Sciatic nerve (tissue), 2 donors: ENCODE results near the gene YRDC. TPM values are rescaled to one million over a fixed set of nuclear protein-coding genes. Genes with fewer than 3 reads are reported as not detected.
"Not testable (repeated sequence)": the region's sequence is repeated elsewhere in the genome, so short reads cannot be mapped to it uniquely, and the experiment has no call there.

ENCODE experiments used
- ATAC-seq: fragments of 200-7000 bp; cut with Tn5 transposase; one replicate; pipeline ENCODE4 v1.9.1; 2020; ENCODE audit warnings: mild to moderate bottlenecking, moderate library complexity
- DNase-seq: peaks from one replicate; pipeline ENCODE4 v3.0.0-alpha.2; 2020; ENCODE audit warnings: low spot score
- intact Hi-C: fragments of 100-400 bp; cut with DNase I; formaldehyde crosslinking; loops from one replicate; pipeline ENCODE4 v1.14.2; 2022
- total RNA-seq: library from RNA; stranded (reverse); fragmentation: NEBNext Ultra II Directional; extraction: Animal tissue kit (Norgen Biotek cat#: 25700); gene quantifications from one replicate; pipeline ENCODE4 v1.2.1, GENCODE V29; 2021
- donor health status: DM: no; HTN: no; CAD: no.
- donor health status: DM: no; HTN: no; CAD: no.

The YRDC gene
- total RNA-seq, 1 donor from 2014 or later = 8.1 TPM

GRCh38 chr1:37782491-37782890 lies 25.5 kb downstream of the YRDC start:
- intact Hi-C loops = no loop called here
- DNase-seq = no peak
- ATAC-seq = no peak

DNA sequence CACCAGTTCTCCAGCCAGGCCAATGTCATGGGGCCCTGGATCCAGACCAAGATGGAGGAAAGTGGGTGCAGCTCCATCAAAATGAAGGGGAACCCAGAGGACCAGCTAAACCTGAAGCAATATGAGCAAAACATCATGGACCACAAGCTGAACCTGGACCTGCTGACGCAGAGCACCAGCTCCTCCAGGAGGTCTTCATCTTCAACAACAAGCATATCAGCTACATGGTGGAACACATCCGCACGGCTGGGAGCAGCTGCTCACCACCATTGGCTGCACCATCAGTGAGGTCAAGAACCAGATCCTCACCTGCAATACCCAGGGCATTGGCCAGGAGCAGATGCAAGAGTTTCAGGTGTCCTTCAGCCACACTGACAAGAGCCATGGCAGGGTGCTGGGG lies 29.4 kb downstream of the YRDC start:
- no peak for ATAC-seq
- intact Hi-C loops = no loop called here
- no peak for DNase-seq

DNA sequence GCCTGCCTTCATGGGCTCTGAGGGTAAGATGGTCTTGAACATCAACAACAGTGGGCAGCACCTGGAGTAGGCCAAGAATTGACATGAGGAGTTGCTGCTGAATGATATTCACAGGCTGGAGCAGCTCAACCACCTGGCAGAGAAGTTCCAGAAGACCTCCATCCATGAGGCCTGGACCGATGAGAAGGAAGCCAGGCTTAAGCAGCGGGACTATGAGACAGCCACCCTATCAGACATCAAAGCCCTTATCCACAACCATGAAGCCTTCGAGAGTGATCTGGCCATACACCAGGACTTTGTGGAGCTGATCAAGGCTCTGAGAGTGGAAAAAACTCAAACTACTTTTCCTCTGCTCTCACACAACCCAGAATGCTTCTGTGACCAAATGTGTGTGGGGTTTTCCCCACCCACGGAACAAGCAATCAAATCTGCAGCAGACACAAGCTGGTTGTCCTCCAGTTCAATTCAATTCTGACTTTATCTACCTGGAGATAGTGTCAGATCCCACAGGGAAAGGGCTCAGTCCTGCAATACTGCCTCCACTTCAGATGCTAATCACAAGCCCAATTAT lies 31.0 kb downstream of the YRDC start:
- ATAC-seq = no peak
- intact Hi-C loops = no loop called here
- DNase-seq = no peak

- DNase-seq, intact Hi-C loops, ATAC-seq: not testable (repeated sequence)
These were observed 36.6 kb downstream of the YRDC start for GRCh38 chr1:37771440-37771839.

DNA sequence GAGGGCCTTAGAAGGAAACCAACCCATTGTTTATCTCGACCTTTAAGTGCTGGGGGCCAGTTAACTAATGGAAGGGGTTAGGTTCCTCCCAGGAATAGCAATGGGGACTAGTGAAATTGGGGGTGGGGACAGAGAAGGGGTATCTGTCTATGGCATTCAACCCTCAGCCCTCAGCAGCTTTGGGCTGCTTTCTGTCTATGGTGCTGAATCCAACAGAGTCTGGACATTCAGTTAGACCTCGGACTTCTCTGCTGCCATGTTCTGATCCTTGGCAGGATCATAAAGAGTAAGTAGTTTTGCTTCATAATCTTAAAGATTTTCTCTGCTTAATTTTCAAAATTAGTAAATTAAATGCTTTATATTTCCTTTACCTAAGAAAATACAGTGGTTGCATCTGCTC lies 40.5 kb downstream of the YRDC start:
- DNase-seq = no peak
- intact Hi-C loops = no loop called here
- ATAC-seq = no peak

GRCh38 chr1:37765916-37766664 lies 41.9 kb downstream of the YRDC start:
- DNase-seq = no peak
- no peak for ATAC-seq
- intact Hi-C loops = no loop called here

GRCh38 chr1:37764888-37765441 lies 43.0 kb downstream of the YRDC start, which contains the start of gene EPHA10:
EPHA10 (minus strand) TSS chr1:37765120; CDS start chr1:37765066, 54 bp downstream.
- intact Hi-C loops = no loop called here
- DNase-seq = no peak

GRCh38 chr1:37764414-37764825 lies 43.6 kb downstream of the YRDC start:
- ATAC-seq (no peak), DNase-seq (no peak)
- intact Hi-C loops = no loop called here

More at GRCh38 chr1:37764888-37765441, 43.0 kb downstream of the YRDC start, which contains the start of gene EPHA10:
- no peak for ATAC-seq

DNA sequence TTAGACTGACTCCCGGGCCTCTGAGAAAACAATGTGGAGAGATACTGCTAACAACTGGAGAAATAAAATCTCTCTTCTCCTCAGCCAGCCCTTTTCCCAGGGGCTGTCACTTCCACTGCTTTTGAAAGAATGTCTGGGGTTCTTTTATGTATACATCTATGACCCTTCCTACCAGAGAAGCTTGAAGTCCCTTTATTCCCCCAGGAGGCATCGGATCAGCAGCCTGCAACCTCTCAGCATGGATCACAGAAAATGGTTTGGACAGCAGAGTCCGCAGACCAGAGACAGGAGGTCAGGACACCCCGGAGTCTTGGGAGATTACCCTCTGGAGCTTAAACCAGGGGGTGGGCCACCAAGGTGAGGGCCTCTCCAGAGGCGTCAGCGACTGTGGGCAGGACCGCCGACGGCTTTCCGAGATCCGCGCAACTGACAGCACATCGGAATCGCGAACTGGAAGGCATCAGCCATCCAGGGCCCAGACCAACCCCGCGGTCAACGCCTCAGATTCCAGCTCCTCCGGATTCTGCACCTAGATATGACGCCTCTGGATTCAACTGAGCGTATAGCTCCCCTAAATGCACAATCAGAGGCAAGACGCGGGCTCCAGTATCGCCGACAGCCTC lies 44.1 kb downstream of the YRDC start:
- intact Hi-C loops = no loop called here
- ATAC-seq (no peak), DNase-seq (no peak)

DNA sequence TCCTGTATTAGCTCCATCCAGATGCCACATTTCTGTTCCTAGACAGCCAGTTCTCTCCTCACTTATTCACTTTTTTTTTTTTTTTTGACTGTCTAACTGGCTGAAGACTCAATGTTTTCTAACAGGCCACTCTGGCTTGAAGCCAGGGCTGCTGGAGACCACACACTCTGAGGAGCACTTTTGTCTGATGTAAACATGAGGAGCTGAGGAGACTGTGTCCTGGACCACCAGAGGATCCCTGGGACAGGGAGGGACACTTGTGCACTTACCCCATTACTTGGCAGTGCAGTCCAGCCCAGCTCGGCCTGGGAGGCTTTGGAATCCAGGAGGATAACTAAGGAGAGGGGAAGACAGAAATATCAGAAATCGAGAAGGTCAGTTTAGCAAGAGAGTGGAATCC lies 45.5 kb downstream of the YRDC start:
- no peak for ATAC-seq
- no peak for DNase-seq
- intact Hi-C loops = no loop called here

DNA sequence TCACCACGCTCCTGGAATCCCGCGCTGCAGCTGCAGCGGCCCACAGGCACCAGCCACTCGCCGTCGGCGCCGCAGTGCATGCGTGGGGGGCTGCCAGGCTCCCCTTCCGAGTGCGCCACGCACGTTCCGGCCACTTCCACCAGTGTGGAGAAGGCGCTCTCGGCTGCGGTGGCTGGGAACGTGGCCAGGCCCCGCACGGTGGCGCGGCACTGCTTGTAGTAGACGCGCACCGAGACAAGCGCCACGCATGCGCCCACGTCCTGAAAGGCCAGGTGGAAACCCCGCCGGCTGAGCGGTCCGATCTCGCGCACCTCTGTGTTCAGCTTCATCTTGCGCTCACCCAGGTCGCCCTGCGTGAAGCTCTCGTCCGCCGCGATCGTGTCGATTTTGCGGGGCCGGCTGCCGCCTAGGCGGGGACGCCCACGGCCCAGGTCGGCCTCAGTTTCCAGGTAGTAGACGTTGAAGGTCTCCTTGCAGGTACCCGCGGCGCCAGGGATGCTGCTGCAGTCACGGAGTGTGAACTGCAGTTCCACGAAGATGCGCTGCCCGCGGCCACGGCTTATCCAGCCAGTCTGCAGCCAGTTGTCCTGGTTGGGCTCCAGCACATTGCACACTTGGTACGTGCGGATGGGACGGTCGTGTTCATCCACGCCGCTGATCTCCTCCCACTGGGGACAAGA lies 46.5 kb downstream of the YRDC start:
- ATAC-seq (no peak), DNase-seq (no peak)
- intact Hi-C loops = no loop called here

GRCh38 chr1:37759451-37759850 lies 48.6 kb downstream of the YRDC start:
- no peak for ATAC-seq
- DNase-seq = no peak
- intact Hi-C loops = no loop called here

GRCh38 chr1:37755951-37756560 lies 52.0 kb downstream of the YRDC start:
- ATAC-seq = no peak

GRCh38 chr1:37755290-37755689 lies 52.7 kb downstream of the YRDC start:
- ATAC-seq (no peak), DNase-seq (no peak)
- intact Hi-C loops = no loop called here

More at GRCh38 chr1:37755951-37756560, 52.0 kb downstream of the YRDC start:
- intact Hi-C loops = no loop called here
- no peak for DNase-seq

GRCh38 chr1:37753473-37754321 lies 54.3 kb downstream of the YRDC start:
- no peak for DNase-seq
- intact Hi-C loops = no loop called here
- no peak for ATAC-seq
